Astrocyte (in vitro differentiated cells and primary cell): ENCODE measurements around the gene SCYGR6. TPM values are rescaled to one million over a fixed set of nuclear protein-coding genes. Genes with fewer than 3 reads are reported as not detected.
"Not testable (repeated sequence)": the region's sequence is repeated elsewhere in the genome, so short reads cannot be mapped to it uniquely, and the experiment has no call there.

ENCODE experiments used
- DNase-seq: peaks from one replicate; pipeline ENCODE4 v3.0.0-alpha.2; 2010; ENCODE audit warnings: low read depth
- FAIRE-seq: peaks from 2 replicates; lab custom pipeline; 2011; peaks lifted over from hg19 to GRCh38; lab: Jason Lieb, UNC
- H2AFZ ChIP-seq: 2 replicates; pipeline ENCODE4 v1.6.0; 2012; ENCODE audit warnings: low read depth, low read length, inconsistent platforms
- H3K27ac ChIP-seq: 2 replicates; pipeline ENCODE4 v1.5.1; 2011; ENCODE audit warnings: low read depth, low read length, inconsistent platforms
- H3K27me3 ChIP-seq: 2 replicates; pipeline ENCODE4 v1.6.0; 2011; ENCODE audit warnings: low read length, inconsistent platforms; ENCODE audit not compliant: insufficient read depth
- H3K36me3 ChIP-seq: 2 replicates; pipeline ENCODE4 v1.5.1; 2011; ENCODE audit warnings: low read length, inconsistent platforms; ENCODE audit not compliant: insufficient read depth
- H3K4me1 ChIP-seq: 2 replicates; pipeline ENCODE4 v1.5.1; 2011; ENCODE audit warnings: low read length, inconsistent platforms; ENCODE audit not compliant: insufficient read depth
- H3K4me2 ChIP-seq: 2 replicates; pipeline ENCODE4 v1.6.0; 2012; ENCODE audit warnings: low read length, inconsistent platforms
- H3K4me3 ChIP-seq: 2 replicates; pipeline ENCODE4 v1.5.1; 2011; ENCODE audit warnings: low read depth, mild to moderate bottlenecking, low read length, inconsistent platforms; ENCODE audit not compliant: insufficient read depth
- H3K79me2 ChIP-seq: 2 replicates; pipeline ENCODE4 v1.6.0; 2012; ENCODE audit warnings: mild to moderate bottlenecking, low read length, inconsistent platforms; ENCODE audit not compliant: insufficient read depth
- H3K9ac ChIP-seq: 2 replicates; pipeline ENCODE4 v1.6.0; 2012; ENCODE audit warnings: mild to moderate bottlenecking, low read length, inconsistent platforms
- H3K9me3 ChIP-seq: 2 replicates; pipeline ENCODE4 v1.5.1; 2012; ENCODE audit warnings: low read depth, mild to moderate bottlenecking, low read length, inconsistent platforms; ENCODE audit not compliant: insufficient read depth
- H4K20me1 ChIP-seq: 2 replicates; pipeline ENCODE4 v1.6.0; 2012; ENCODE audit warnings: low read length, inconsistent platforms; ENCODE audit not compliant: insufficient read depth
- H3K27ac Mint-ChIP-seq: one replicate; pipeline ENCODE4 v1.8.0; 2021; ENCODE audit warnings: mild to moderate bottlenecking, mixed read lengths; ENCODE audit not compliant: unreplicated experiment
- H3K27me3 Mint-ChIP-seq: one replicate; pipeline ENCODE4 v1.8.0; 2021; ENCODE audit warnings: low read depth, mixed read lengths; ENCODE audit not compliant: unreplicated experiment
- H3K36me3 Mint-ChIP-seq: one replicate; pipeline ENCODE4 v1.8.0; 2021; ENCODE audit warnings: low read depth, mixed read lengths; ENCODE audit not compliant: unreplicated experiment
- H3K4me1 Mint-ChIP-seq: one replicate; pipeline ENCODE4 v1.8.0; 2021; ENCODE audit warnings: low read depth, mixed read lengths; ENCODE audit not compliant: unreplicated experiment
- H3K4me3 Mint-ChIP-seq: one replicate; pipeline ENCODE4 v1.8.0; 2021; ENCODE audit warnings: mild to moderate bottlenecking, moderate library complexity, mixed read lengths; ENCODE audit not compliant: unreplicated experiment
- H3K9me3 Mint-ChIP-seq: one replicate; pipeline ENCODE4 v1.8.0; 2021; ENCODE audit warnings: mild to moderate bottlenecking, mixed read lengths; ENCODE audit not compliant: unreplicated experiment
- EZH2 ChIP-seq: IDR thresholded peaks from 2 replicates; pipeline ENCODE4 v1.6.1; 2012; ENCODE audit warnings: mild to moderate bottlenecking, low read length, inconsistent platforms; ENCODE audit not compliant: insufficient read depth
- total RNA-seq: library from RNA; stranded (reverse); gene quantifications from 2 replicates; pipeline ENCODE4 v1.2.1, GENCODE V29; 2021
- TF ChIP-seq, protein P1 (sequence below): IDR thresholded peaks from 2 replicates; pipeline ENCODE4 v1.5.1; 2011; ENCODE audit warnings: low read depth, mild to moderate bottlenecking, inconsistent platforms, low read length, moderate library complexity; ENCODE audit not compliant: insufficient read depth

Gene SCYGR6
- total RNA-seq, 1 donor from 2014 or later = not detected

DNA sequence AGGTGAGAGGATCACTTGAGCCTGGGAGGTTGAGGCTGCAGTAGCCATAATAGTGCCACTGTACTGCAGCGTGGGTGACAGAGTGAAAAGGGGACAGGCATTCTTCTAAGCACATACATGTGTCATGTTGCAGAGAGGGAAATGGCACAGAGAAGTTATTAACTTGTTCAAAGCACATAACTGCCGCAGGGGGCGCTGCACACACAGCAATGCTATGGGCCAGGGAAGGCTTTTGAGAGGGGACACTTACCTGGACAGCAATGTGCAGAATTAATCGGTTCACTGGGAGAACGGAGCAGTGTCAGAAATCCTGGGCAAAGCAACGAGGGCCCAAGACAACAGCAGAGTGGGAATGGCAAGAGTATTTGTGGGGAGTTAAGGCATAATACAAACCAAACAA is 23.5 kb upstream of the SCYGR6 start:
- no peak overlapping the region for H3K27ac ChIP-seq
- no peak overlapping the region for H2AFZ ChIP-seq
- TF ChIP-seq, protein P1, sequence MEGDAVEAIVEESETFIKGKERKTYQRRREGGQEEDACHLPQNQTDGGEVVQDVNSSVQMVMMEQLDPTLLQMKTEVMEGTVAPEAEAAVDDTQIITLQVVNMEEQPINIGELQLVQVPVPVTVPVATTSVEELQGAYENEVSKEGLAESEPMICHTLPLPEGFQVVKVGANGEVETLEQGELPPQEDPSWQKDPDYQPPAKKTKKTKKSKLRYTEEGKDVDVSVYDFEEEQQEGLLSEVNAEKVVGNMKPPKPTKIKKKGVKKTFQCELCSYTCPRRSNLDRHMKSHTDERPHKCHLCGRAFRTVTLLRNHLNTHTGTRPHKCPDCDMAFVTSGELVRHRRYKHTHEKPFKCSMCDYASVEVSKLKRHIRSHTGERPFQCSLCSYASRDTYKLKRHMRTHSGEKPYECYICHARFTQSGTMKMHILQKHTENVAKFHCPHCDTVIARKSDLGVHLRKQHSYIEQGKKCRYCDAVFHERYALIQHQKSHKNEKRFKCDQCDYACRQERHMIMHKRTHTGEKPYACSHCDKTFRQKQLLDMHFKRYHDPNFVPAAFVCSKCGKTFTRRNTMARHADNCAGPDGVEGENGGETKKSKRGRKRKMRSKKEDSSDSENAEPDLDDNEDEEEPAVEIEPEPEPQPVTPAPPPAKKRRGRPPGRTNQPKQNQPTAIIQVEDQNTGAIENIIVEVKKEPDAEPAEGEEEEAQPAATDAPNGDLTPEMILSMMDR = no peak
- no peak for TF ChIP-seq EZH2
- no peak overlapping the region for H3K9ac ChIP-seq
- H4K20me1 ChIP-seq = no peaks in the 10 kb centered on the region
- FAIRE-seq (no peak), DNase-seq (no peak)
- no peaks in the 10 kb centered on the region for H3K9me3 Mint-ChIP-seq
- no peaks in the 10 kb centered on the region for H3K79me2 ChIP-seq
- no peak overlapping the region for H3K4me3 ChIP-seq
- no peak overlapping the region for H3K4me2 ChIP-seq
- H3K36me3 ChIP-seq = no peaks in the 10 kb centered on the region
- H3K36me3 Mint-ChIP-seq = no peaks in the 10 kb centered on the region
- H3K27ac Mint-ChIP-seq = no peak overlapping the region
- no peaks in the 10 kb centered on the region for H3K9me3 ChIP-seq
- H3K4me3 Mint-ChIP-seq = no peak overlapping the region
- H3K4me1 ChIP-seq = no peaks in the 10 kb centered on the region
- H3K4me1 Mint-ChIP-seq = no peaks in the 10 kb centered on the region
- no peaks in the 10 kb centered on the region for H3K27me3 ChIP-seq
- peaks cover 2% of the 10 kb centered on the region for H3K27me3 Mint-ChIP-seq

DNA sequence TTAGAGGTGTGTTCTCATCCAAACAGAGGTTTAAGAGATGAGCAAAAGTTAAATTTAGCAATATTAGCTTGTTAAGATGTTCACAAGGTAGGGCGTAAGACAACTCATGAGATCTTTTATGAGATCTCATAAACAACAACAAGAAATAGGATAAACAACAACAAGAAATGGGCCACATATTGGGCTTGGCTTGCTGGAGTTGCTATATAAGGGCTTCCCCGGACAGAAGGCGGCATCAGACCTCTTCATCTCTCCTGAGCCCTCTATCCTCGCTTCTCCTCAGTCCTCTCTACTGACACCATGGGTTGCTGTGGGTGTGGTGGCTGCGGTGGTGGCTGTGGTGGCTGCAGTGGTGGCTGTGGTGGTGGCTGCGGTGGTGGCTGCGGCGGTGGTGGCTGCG is 21.0 kb upstream of the SCYGR6 start, which contains the start of gene SCYGR8:
Gene SCYGR8, plus strand, starts transcription at position 301 of the 400 bp plus-strand sequence. Its CDS starts 0 bp downstream, at position 301.
- Mint-ChIP-seq H3K27ac (no peak within 1 kb of the TSS), H3K27me3 (peaks cover 2% of the 10 kb centered on the region), H3K9me3 (no peaks in the 10 kb centered on the region), H3K4me3 (no peak within 1 kb of the TSS), H3K4me1 (no peaks in the 10 kb centered on the region), H3K36me3 (no peaks in the 10 kb centered on the region)
- Histone ChIP-seq H3K36me3 (no peaks in the 10 kb centered on the region), H3K9me3 (no peaks in the 10 kb centered on the region), H3K4me2 (no peak within 1 kb of the TSS), H4K20me1 (no peaks in the 10 kb centered on the region), H3K79me2 (no peaks in the 10 kb centered on the region), H3K27ac (no peak within 1 kb of the TSS), H2AFZ (no peak within 1 kb of the TSS), H3K4me3 (no peak within 1 kb of the TSS), H3K4me1 (no peaks in the 10 kb centered on the region), H3K9ac (no peak within 1 kb of the TSS), H3K27me3 (no peaks in the 10 kb centered on the region)
- no peak for TF ChIP-seq EZH2
- TF ChIP-seq, protein P1 = no peak
- FAIRE-seq (no peak), DNase-seq (no peak)

DNA sequence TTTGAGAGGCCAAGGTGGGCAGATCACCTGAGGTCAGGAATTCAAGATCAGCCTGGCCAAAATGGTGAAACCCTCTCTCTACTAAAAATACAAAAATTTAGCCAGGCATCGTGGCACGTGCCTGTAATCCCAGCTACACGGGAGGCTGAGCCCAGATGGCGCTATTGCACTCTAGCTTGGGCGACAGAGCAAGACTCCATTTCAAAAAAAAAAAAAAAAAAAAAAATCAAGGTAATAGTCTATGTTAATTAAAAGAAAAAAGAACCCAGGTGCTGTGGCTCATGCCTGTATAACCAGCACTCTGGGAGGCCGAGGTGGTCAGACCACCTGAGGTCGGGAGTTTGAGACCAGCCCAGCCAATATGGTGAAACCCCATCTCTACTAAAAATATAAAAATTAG is 16.1 kb upstream of the SCYGR6 start:
- not testable (repeated sequence) for H3K4me2 ChIP-seq, H3K27ac Mint-ChIP-seq, H3K9me3 ChIP-seq, H3K4me3 Mint-ChIP-seq, DNase-seq, H3K9ac ChIP-seq, H2AFZ ChIP-seq, H3K4me1 ChIP-seq, H3K27me3 ChIP-seq, FAIRE-seq, H4K20me1 ChIP-seq, H3K4me3 ChIP-seq, H3K79me2 ChIP-seq, H3K4me1 Mint-ChIP-seq, H3K27ac ChIP-seq, H3K36me3 ChIP-seq, H3K36me3 Mint-ChIP-seq, H3K27me3 Mint-ChIP-seq, H3K9me3 Mint-ChIP-seq
